Activated CD4-positive, alpha-beta T cell treated with anti-CD3 and anti-CD28 coated beads for 36 hours (primary cell): ENCODE measurements around the gene CHRNA10. TPM values are rescaled to one million over a fixed set of nuclear protein-coding genes. Genes with fewer than 3 reads are reported as not detected.

Experiments
- ATAC-seq: fragments of 200-7000 bp; cut with Tn5 transposase; one replicate; pipeline ENCODE4 v1.10.0; 2021; ENCODE audit warnings: mild to moderate bottlenecking, moderate library complexity
- CTCF ChIA-PET: fragments of 350-600 bp; sonication (Branson Sonifier 250); formaldehyde crosslinking; loops from one replicate; lab custom pipeline; 2021; ENCODE audit warnings: antibody characterized with exemption; lab: Charles Lee
- POLR2A ChIA-PET: fragments of 350-600 bp; sonication (Branson Sonifier 250); formaldehyde crosslinking; loops from one replicate; lab custom pipeline; 2021; ENCODE audit warnings: antibody characterized with exemption, inconsistent platforms; lab: Charles Lee
- DNase-seq: peaks from one replicate; pipeline ENCODE4 v3.0.0-alpha.2; 2020
- H3K27ac Mint-ChIP-seq: one replicate; pipeline ENCODE4 v1.8.0; 2021; ENCODE audit warnings: mixed read lengths
- H3K27me3 Mint-ChIP-seq: one replicate; pipeline ENCODE4 v1.8.0; 2021; ENCODE audit warnings: mixed read lengths
- H3K36me3 Mint-ChIP-seq: one replicate; pipeline ENCODE4 v1.8.0; 2021; ENCODE audit warnings: low read depth, mixed read lengths
- H3K4me1 Mint-ChIP-seq: one replicate; pipeline ENCODE4 v1.8.0; 2021; ENCODE audit warnings: mixed read lengths
- H3K4me3 Mint-ChIP-seq: one replicate; pipeline ENCODE4 v1.8.0; 2021; ENCODE audit warnings: mild to moderate bottlenecking, moderate library complexity, mixed read lengths
- H3K9me3 Mint-ChIP-seq: one replicate; pipeline ENCODE4 v1.8.0; 2021; ENCODE audit warnings: low read depth, mixed read lengths
- intact Hi-C, 2 experiments: fragments of 100-400 bp; cut with DNase I in 1 of 2; cut with micrococcal nuclease in 1 of 2; formaldehyde crosslinking; loops; one replicate each; pipeline versions ENCODE4 v1.14.2 to v1.15.1; 2022 to 2024; cut with DNase I, micrococcal nuclease
- total RNA-seq, 2 experiments: library from RNA; stranded (reverse); gene quantifications; one replicate each; pipeline ENCODE4 v1.2.3, GENCODE V29; 2021

CHRNA10 gene
- total RNA-seq = 1 to 10 TPM in 1 of 2 experiments, under 1 TPM in 1; 0.91 to 1.1 TPM

GRCh38 chr11:3671334-3672254 lies at the start of gene CHRNA10:
Gene CHRNA10, minus strand, starts transcription at chr11:3671384. Its CDS starts 72 bp downstream, at chr11:3671312.
- intact Hi-C loops = no loop called here
- ATAC-seq = no peak

GRCh38 chr11:3712274-3712673 lies 41.1 kb upstream of the CHRNA10 start:
- no peaks in the 10 kb centered on the region for H3K9me3 Mint-ChIP-seq
- no peak overlapping the region for H3K27ac Mint-ChIP-seq
- H3K36me3 Mint-ChIP-seq = peaks cover 56% of the 10 kb centered on the region
- ChIA-PET CTCF (interaction anchor here (2.3 kb wide), 1 partner anchor 11 kb away, joined by 6 read pairs; no protein-coding TSS in a partner anchor), POLR2A (no interaction called here)
- H3K4me3 Mint-ChIP-seq = no peak overlapping the region
- H3K27me3 Mint-ChIP-seq = no peaks in the 10 kb centered on the region
- H3K4me1 Mint-ChIP-seq = peaks cover 4% of the 10 kb centered on the region
- DNase-seq (no peak), ATAC-seq (no peak)
- intact Hi-C loops = no loop called here

More at GRCh38 chr11:3671334-3672254, at the start of gene CHRNA10:
- ChIA-PET CTCF (no interaction called here), POLR2A (no interaction called here)
- Mint-ChIP-seq H3K27ac (peak within 1 kb of the TSS; percentile 5), H3K4me1 (peaks cover 2% of the 10 kb centered on the region), H3K27me3 (no peaks in the 10 kb centered on the region), H3K4me3 (no peak within 1 kb of the TSS), H3K36me3 (peaks cover 45% of the 10 kb centered on the region), H3K9me3 (no peaks in the 10 kb centered on the region)
- DNase-seq = no peak

- Mint-ChIP-seq H3K4me3 (no peak overlapping the region), H3K27me3 (no peaks in the 10 kb centered on the region), H3K4me1 (peaks cover 4% of the 10 kb centered on the region), H3K36me3 (peaks cover 60% of the 10 kb centered on the region), H3K27ac (peak overlapping the region; percentile 73), H3K9me3 (no peaks in the 10 kb centered on the region)
- no peak for ATAC-seq
- DNase-seq = no peak
- CTCF ChIA-PET = interaction anchor here (1.3 to 2.3 kb wide), 3 partner anchors 9 to 25 kb away, joined by 3 to 6 read pairs (median 3); no protein-coding TSS in a partner anchor
- intact Hi-C loops = no loop called here
- POLR2A ChIA-PET = no interaction called here
Observed at GRCh38 chr11:3710485-3711259, 39.5 kb upstream of the CHRNA10 start.

GRCh38 chr11:3709977-3710376 lies 38.8 kb upstream of the CHRNA10 start:
- peaks cover 58% of the 10 kb centered on the region for H3K36me3 Mint-ChIP-seq
- ChIA-PET POLR2A (no interaction called here), CTCF (interaction anchor here (1.3 to 2.3 kb wide), 3 partner anchors 8 to 25 kb away, joined by 3 to 6 read pairs (median 3); no protein-coding TSS in a partner anchor)
- no peak for ATAC-seq
- no peak overlapping the region for H3K27ac Mint-ChIP-seq
- no peaks in the 10 kb centered on the region for H3K27me3 Mint-ChIP-seq
- no peak for DNase-seq
- H3K9me3 Mint-ChIP-seq = no peaks in the 10 kb centered on the region
- H3K4me3 Mint-ChIP-seq = no peak overlapping the region
- peaks cover 4% of the 10 kb centered on the region for H3K4me1 Mint-ChIP-seq
- intact Hi-C loops = no loop called here

- CTCF ChIA-PET = no interaction called here
- Mint-ChIP-seq H3K36me3 (peaks cover 49% of the 10 kb centered on the region), H3K27me3 (no peaks in the 10 kb centered on the region), H3K27ac (no peak overlapping the region), H3K9me3 (no peaks in the 10 kb centered on the region), H3K4me3 (no peak overlapping the region), H3K4me1 (peaks cover 4% of the 10 kb centered on the region)
- POLR2A ChIA-PET = interaction anchor here (0.6 kb wide), 1 partner anchor 267 kb away, joined by 5 read pairs; no protein-coding TSS in a partner anchor
- ATAC-seq (no peak), DNase-seq (no peak)
- intact Hi-C loops = no loop called here
Observed at GRCh38 chr11:3707176-3707575, 36.0 kb upstream of the CHRNA10 start.

- Mint-ChIP-seq H3K36me3 (peaks cover 55% of the 10 kb centered on the region), H3K27me3 (no peaks in the 10 kb centered on the region), H3K4me3 (no peak overlapping the region), H3K27ac (no peak overlapping the region), H3K4me1 (no peaks in the 10 kb centered on the region), H3K9me3 (no peaks in the 10 kb centered on the region)
- ATAC-seq (no peak), DNase-seq (no peak)
- ChIA-PET POLR2A (no interaction called here), CTCF (no interaction called here)
- intact Hi-C loops = no loop called here
Observed at GRCh38 chr11:3703383-3703782, 32.2 kb upstream of the CHRNA10 start.

- Mint-ChIP-seq H3K27me3 (no peaks in the 10 kb centered on the region), H3K36me3 (peaks cover 54% of the 10 kb centered on the region), H3K4me1 (no peaks in the 10 kb centered on the region), H3K9me3 (no peaks in the 10 kb centered on the region), H3K27ac (peak overlapping the region; percentile 9), H3K4me3 (no peak overlapping the region)
- ChIA-PET CTCF (interaction anchor here (0.6 to 1.7 kb wide), 4 partner anchors 10 to 216 kb away, joined by 3 to 6 read pairs (median 4); no protein-coding TSS in a partner anchor), POLR2A (no interaction called here)
- ATAC-seq = no peak
- no peak for DNase-seq
- intact Hi-C loops = no loop called here
Observed at GRCh38 chr11:3700910-3701309, 29.7 kb upstream of the CHRNA10 start.

GRCh38 chr11:3700410-3700809 lies 29.2 kb upstream of the CHRNA10 start:
- Mint-ChIP-seq H3K4me1 (no peaks in the 10 kb centered on the region), H3K27me3 (no peaks in the 10 kb centered on the region), H3K9me3 (no peaks in the 10 kb centered on the region), H3K4me3 (no peak overlapping the region), H3K36me3 (peaks cover 57% of the 10 kb centered on the region), H3K27ac (peak overlapping the region; percentile 9)
- CTCF ChIA-PET = interaction anchor here (0.7 to 1.7 kb wide), 2 partner anchors 19 to 27 kb away, joined by 4 to 5 read pairs; no protein-coding TSS in a partner anchor
- DNase-seq = no peak
- intact Hi-C loops = no loop called here
- POLR2A ChIA-PET = no interaction called here
- ATAC-seq = no peak

- DNase-seq (no peak), ATAC-seq (no peak)
- CTCF ChIA-PET = interaction anchor here (1.9 kb wide), 1 partner anchor 122 kb away, joined by 5 read pairs; the partner anchor contains the start of gene PGAP2
- H3K4me1 Mint-ChIP-seq = peaks cover 5% of the 10 kb centered on the region
- H3K27me3 Mint-ChIP-seq = no peaks in the 10 kb centered on the region
- H3K9me3 Mint-ChIP-seq = no peaks in the 10 kb centered on the region
- POLR2A ChIA-PET = no interaction called here
- no peak overlapping the region for H3K4me3 Mint-ChIP-seq
- no peak overlapping the region for H3K27ac Mint-ChIP-seq
- peaks cover 46% of the 10 kb centered on the region for H3K36me3 Mint-ChIP-seq
- intact Hi-C loops = loop anchor here in 1 of 2 experiments (10.0 kb wide), 1 partner anchor 418 kb away; no protein-coding TSS in a partner anchor
Observed at GRCh38 chr11:3686751-3687150, 15.6 kb upstream of the CHRNA10 start.

GRCh38 chr11:3685923-3686322 lies 14.7 kb upstream of the CHRNA10 start:
- Mint-ChIP-seq H3K4me1 (peaks cover 5% of the 10 kb centered on the region), H3K27ac (no peak overlapping the region), H3K9me3 (no peaks in the 10 kb centered on the region), H3K36me3 (peaks cover 51% of the 10 kb centered on the region), H3K27me3 (no peaks in the 10 kb centered on the region), H3K4me3 (no peak overlapping the region)
- CTCF ChIA-PET = interaction anchor here (0.7 kb wide), 1 partner anchor 24 kb away, joined by 3 read pairs; no protein-coding TSS in a partner anchor
- DNase-seq (no peak), ATAC-seq (no peak)
- POLR2A ChIA-PET = no interaction called here
- intact Hi-C loops = loop anchor here in 1 of 2 experiments (10.0 kb wide), 1 partner anchor 419 kb away; no protein-coding TSS in a partner anchor

GRCh38 chr11:3684819-3685172 lies 13.6 kb upstream of the CHRNA10 start:
- ATAC-seq (no peak), DNase-seq (no peak)
- CTCF ChIA-PET = interaction anchor here (0.6 to 1.0 kb wide), 3 partner anchors 9 to 413 kb away, joined by 3 read pairs; no protein-coding TSS in a partner anchor
- intact Hi-C loops = loop anchor here (5.0 to 10.0 kb wide), 2 partner anchors 43 to 420 kb away; no protein-coding TSS in a partner anchor
- H3K4me1 Mint-ChIP-seq = peaks cover 5% of the 10 kb centered on the region
- POLR2A ChIA-PET = no interaction called here
- peaks cover 55% of the 10 kb centered on the region for H3K36me3 Mint-ChIP-seq
- H3K27ac Mint-ChIP-seq = no peak overlapping the region
- H3K9me3 Mint-ChIP-seq = no peaks in the 10 kb centered on the region
- H3K4me3 Mint-ChIP-seq = no peak overlapping the region
- H3K27me3 Mint-ChIP-seq = no peaks in the 10 kb centered on the region
